ENCODE results near the gene VAV1.
"Not testable (repeated sequence)": the region's sequence is repeated elsewhere in the genome, so short reads cannot be mapped to it uniquely, and the experiment has no call there.

DNA sequence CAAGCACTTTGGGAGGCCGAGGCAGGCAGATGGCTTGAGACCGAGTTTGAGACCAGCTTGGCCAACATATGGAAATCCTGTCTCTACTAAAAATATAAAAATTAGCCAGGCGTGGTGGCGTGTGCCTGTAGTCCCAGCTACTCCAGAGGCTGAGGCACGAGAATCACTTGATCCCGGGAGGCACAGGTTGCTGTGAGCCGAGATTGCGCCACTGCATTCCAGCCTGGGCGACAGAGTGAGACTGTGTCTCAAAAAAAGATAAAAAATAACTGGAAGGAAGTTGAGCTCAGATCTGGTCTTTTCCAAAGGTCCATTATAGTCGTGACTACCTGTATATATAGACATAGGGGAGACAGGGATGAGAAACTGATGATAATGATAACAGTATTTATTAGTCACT is 24.0 kb upstream of the VAV1 start:
- TF ChIP-seq, protein P1, sequence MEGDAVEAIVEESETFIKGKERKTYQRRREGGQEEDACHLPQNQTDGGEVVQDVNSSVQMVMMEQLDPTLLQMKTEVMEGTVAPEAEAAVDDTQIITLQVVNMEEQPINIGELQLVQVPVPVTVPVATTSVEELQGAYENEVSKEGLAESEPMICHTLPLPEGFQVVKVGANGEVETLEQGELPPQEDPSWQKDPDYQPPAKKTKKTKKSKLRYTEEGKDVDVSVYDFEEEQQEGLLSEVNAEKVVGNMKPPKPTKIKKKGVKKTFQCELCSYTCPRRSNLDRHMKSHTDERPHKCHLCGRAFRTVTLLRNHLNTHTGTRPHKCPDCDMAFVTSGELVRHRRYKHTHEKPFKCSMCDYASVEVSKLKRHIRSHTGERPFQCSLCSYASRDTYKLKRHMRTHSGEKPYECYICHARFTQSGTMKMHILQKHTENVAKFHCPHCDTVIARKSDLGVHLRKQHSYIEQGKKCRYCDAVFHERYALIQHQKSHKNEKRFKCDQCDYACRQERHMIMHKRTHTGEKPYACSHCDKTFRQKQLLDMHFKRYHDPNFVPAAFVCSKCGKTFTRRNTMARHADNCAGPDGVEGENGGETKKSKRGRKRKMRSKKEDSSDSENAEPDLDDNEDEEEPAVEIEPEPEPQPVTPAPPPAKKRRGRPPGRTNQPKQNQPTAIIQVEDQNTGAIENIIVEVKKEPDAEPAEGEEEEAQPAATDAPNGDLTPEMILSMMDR (IDR thresholded peaks at IDR 0.05; ENCODE audit: extremely low read depth in 1 of 2, insufficient read depth in 1 of 2, low read depth in 1 of 2, low read length in 2 of 2), result not testable (repeated sequence)
- not testable (repeated sequence) for TF ChIP-seq POLR2A (IDR thresholded peaks at IDR 0.05; ENCODE audit: low read depth, low read length); JUN (IDR thresholded peaks at IDR 0.05; ENCODE audit: borderline replicate concordance, insufficient read depth, insufficient read length, low read depth); POLR2AphosphoS5 (IDR thresholded peaks at IDR 0.05; ENCODE audit: insufficient read depth, low read depth, low read length); FOS (IDR thresholded peaks at IDR 0.05; ENCODE audit: borderline replicate concordance, insufficient read depth, low read length); EZH2 (IDR thresholded peaks at IDR 0.05; ENCODE audit: borderline replicate concordance, low read depth, low read length, severe bottlenecking); GATA2 (IDR thresholded peaks at IDR 0.05; ENCODE audit: insufficient read depth, insufficient read length, low read depth, low read length); MYC (IDR thresholded peaks at IDR 0.05; ENCODE audit: low read depth, low read length)
- TF ChIP-seq, protein P2, sequence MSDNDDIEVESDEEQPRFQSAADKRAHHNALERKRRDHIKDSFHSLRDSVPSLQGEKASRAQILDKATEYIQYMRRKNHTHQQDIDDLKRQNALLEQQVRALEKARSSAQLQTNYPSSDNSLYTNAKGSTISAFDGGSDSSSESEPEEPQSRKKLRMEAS (IDR thresholded peaks at IDR 0.05; ENCODE audit: insufficient read depth, insufficient read length), result not testable (repeated sequence)
